Sigmoid colon (tissue), 7 donors: ENCODE data around the gene CNGA2. TPM values are rescaled to one million over a fixed set of nuclear protein-coding genes. Genes with fewer than 3 reads are reported as not detected.

Experiments
- DNase-seq: peaks from one replicate; pipeline ENCODE4 v3.0.0-alpha.2; 2019
- H3K27ac ChIP-seq, 4 donors: fragments of 200-600 bp; sonication (generic); one replicate each; pipeline ENCODE4 v1.5.1; 2016 to 2019; ENCODE audit warnings: mild to moderate bottlenecking in 1 of 4
- H3K27me3 ChIP-seq, 3 donors: fragments of 200-600 bp; sonication (generic); one replicate each; pipeline ENCODE4 v1.5.1; 2019; ENCODE audit warnings: mild to moderate bottlenecking in 1 of 3
- H3K36me3 ChIP-seq, 4 donors: fragments of 200-600 bp; sonication (generic); one replicate each; pipeline ENCODE4 v1.5.1; 2016 to 2019
- H3K4me1 ChIP-seq, 4 donors: fragments of 200-600 bp; sonication (generic); one replicate each; pipeline ENCODE4 v1.5.1; 2017 to 2019
- H3K4me3 ChIP-seq, 4 donors: fragments of 200-600 bp; sonication (generic); one replicate each; pipeline ENCODE4 v1.5.1; 2017 to 2019; ENCODE audit warnings: mild to moderate bottlenecking in 2 of 4, moderate library complexity in 1 of 4
- H3K9me3 ChIP-seq, 4 donors: fragments of 200-600 bp in 3 of 4; sonication (generic) in 3 of 4; one replicate each; pipeline versions ENCODE4 v1.5.1 to v1.6.1; 2013 to 2019
- CTCF ChIP-seq, 4 experiments: fragments of 450-650 bp in 3 of 4; fragments of 200-600 bp in 1 of 4; IDR thresholded peaks; one replicate each; pipeline ENCODE4 v1.5.1; 2016 to 2019; ENCODE audit warnings: antibody characterized with exemption in 4 of 4, mild to moderate bottlenecking in 3 of 4, moderate library complexity in 2 of 4
- EP300 ChIP-seq, 4 donors: sonication (generic); formaldehyde crosslinking; IDR thresholded peaks; one replicate each; pipeline ENCODE4 v1.6.1; 2017; ENCODE audit warnings: antibody characterized with exemption in 4 of 4
- POLR2A ChIP-seq, 2 donors: fragments of 450-650 bp; IDR thresholded peaks; one replicate each; pipeline ENCODE4 v1.6.1; 2016; ENCODE audit warnings: antibody characterized with exemption in 2 of 2, mild to moderate bottlenecking in 2 of 2, moderate library complexity in 2 of 2
- POLR2AphosphoS5 ChIP-seq, 4 donors: sonication (generic); formaldehyde crosslinking; IDR thresholded peaks; one replicate each; pipeline ENCODE4 v1.6.1; 2017; ENCODE audit warnings: antibody characterized with exemption in 4 of 4
- WGBS, 2 donors: extraction: QIAGEN DNeasy Blood & Tissue Kit; methylation state at CpG; one replicate each; pipeline ENCODE4 v1.1.7; 2013; 5-methylcytosine and 5-hydroxymethylcytosine counted together
- intact Hi-C: fragments of 100-400 bp; cut with DNase I; formaldehyde crosslinking; loops from one replicate; pipeline ENCODE4 v1.15.1; 2023
- polyA plus RNA-seq, 3 donors: library from polyadenylated mRNA; stranded (reverse); fragments of 200-250 nt; gene quantifications; one replicate each; pipeline ENCODE4 v1.2.3, GENCODE V29; 2013
- total RNA-seq, 4 donors: library from RNA; depleted of rRNA; stranded (reverse); fragments of >200 nt; gene quantifications; one replicate each; pipeline ENCODE4 v1.1.0, GENCODE V29; 2016
- donor health status: healthy with polysubstance abuse.
- donor health status: Bipolar disorder and iron deficiency.
- donor health status: healthy.

Gene CNGA2
- total and polyA plus RNA-seq, 7 donors, result under 0.01 TPM; not detected in 6

GRCh38 chrX:151702741-151703340, 31.7 kb upstream of the CNGA2 start:
- intact Hi-C loops, result no loop called here
- no peak for DNase-seq
- Histone ChIP-seq H3K9me3 (no peaks in the 10 kb centered on the region), H3K4me3 (no peak overlapping the region), H3K4me1 (no peaks in the 10 kb centered on the region), H3K27ac (no peak overlapping the region), H3K27me3 (no peaks in the 10 kb centered on the region), H3K36me3 (no peaks in the 10 kb centered on the region)
- TF ChIP-seq POLR2AphosphoS5 (IDR thresholded peaks at IDR 0.05) (no peak), POLR2A (IDR thresholded peaks at IDR 0.05) (no peak), EP300 (IDR thresholded peaks at IDR 0.05) (no peak), CTCF (IDR thresholded peaks at IDR 0.05) (no peak)
- WGBS, 2 donors, result 79 to 81% methylated on average over 7 of the region's 7 CpGs

GRCh38 chrX:151703487-151703886, 31.1 kb upstream of the CNGA2 start:
- 25 to 43% methylated on average over 7 of the region's 7 CpGs for WGBS, 2 donors
- no peak for TF ChIP-seq POLR2AphosphoS5 (IDR thresholded peaks at IDR 0.05)
- no peak for TF ChIP-seq EP300 (IDR thresholded peaks at IDR 0.05)
- TF ChIP-seq POLR2A (IDR thresholded peaks at IDR 0.05), result no peak
- no peak for TF ChIP-seq CTCF (IDR thresholded peaks at IDR 0.05)
- DNase-seq, result no peak

GRCh38 chrX:151704041-151704663, 30.4 kb upstream of the CNGA2 start:
- Histone ChIP-seq H3K4me1 (no peaks in the 10 kb centered on the region), H3K36me3 (no peaks in the 10 kb centered on the region), H3K4me3 (no peak overlapping the region), H3K27ac (no peak overlapping the region), H3K9me3 (no peaks in the 10 kb centered on the region), H3K27me3 (no peaks in the 10 kb centered on the region)
- WGBS, 2 donors, result 71 to 76% methylated on average over 13 of the region's 13 CpGs
- DNase-seq, result no peak
- TF ChIP-seq POLR2A (IDR thresholded peaks at IDR 0.05), result no peak
- TF ChIP-seq POLR2AphosphoS5 (IDR thresholded peaks at IDR 0.05), result no peak
- TF ChIP-seq CTCF (IDR thresholded peaks at IDR 0.05), result no peak
- no peak for TF ChIP-seq EP300 (IDR thresholded peaks at IDR 0.05)
- intact Hi-C loops, result no loop called here

More at GRCh38 chrX:151703487-151703886, 31.1 kb upstream of the CNGA2 start:
- Histone ChIP-seq H3K4me3 (no peak overlapping the region), H3K27me3 (no peaks in the 10 kb centered on the region), H3K36me3 (no peaks in the 10 kb centered on the region), H3K9me3 (no peaks in the 10 kb centered on the region), H3K4me1 (no peaks in the 10 kb centered on the region), H3K27ac (no peak overlapping the region)
- intact Hi-C loops, result no loop called here

- Histone ChIP-seq H3K4me3 (no peak overlapping the region), H3K27ac (no peak overlapping the region), H3K4me1 (no peaks in the 10 kb centered on the region), H3K36me3 (no peaks in the 10 kb centered on the region), H3K9me3 (no peaks in the 10 kb centered on the region), H3K27me3 (no peaks in the 10 kb centered on the region)
- no peak for DNase-seq
- TF ChIP-seq POLR2AphosphoS5 (IDR thresholded peaks at IDR 0.05) (no peak), CTCF (IDR thresholded peaks at IDR 0.05) (no peak), POLR2A (IDR thresholded peaks at IDR 0.05) (no peak), EP300 (IDR thresholded peaks at IDR 0.05) (no peak)
- intact Hi-C loops, result no loop called here
- WGBS, 2 donors, result 84 to 97% methylated on average over 7 of the region's 7 CpGs
These were observed 25.7 kb upstream of the CNGA2 start for GRCh38 chrX:151708821-151709220.
